Mesodermal cell (in vitro differentiated cells): ENCODE measurements around the gene LAP3.
"Not testable (repeated sequence)": the region's sequence is repeated elsewhere in the genome, so short reads cannot be mapped to it uniquely, and the experiment has no call there.

Source experiments
- H3K27ac ChIP-seq: 2 replicates; pipeline ENCODE4 v1.7.0; 2013; ENCODE audit warnings: mild to moderate bottlenecking, low read depth, low read length, moderate library complexity; ENCODE audit not compliant: severe bottlenecking
- H3K36me3 ChIP-seq: 2 replicates; pipeline ENCODE4 v1.7.1; 2013; ENCODE audit warnings: mild to moderate bottlenecking, low read length, moderate library complexity; ENCODE audit not compliant: control insufficient read depth, insufficient read depth
- H3K4me1 ChIP-seq: one replicate; pipeline ENCODE4 v1.7.1; 2013; ENCODE audit warnings: mild to moderate bottlenecking, low read length; ENCODE audit not compliant: insufficient read depth, control insufficient read depth, poor library complexity, severe bottlenecking
- H3K4me3 ChIP-seq: 2 replicates; pipeline ENCODE4 v1.7.0; 2013; ENCODE audit warnings: low read length, control low read depth, mild to moderate bottlenecking; ENCODE audit not compliant: insufficient read depth, poor library complexity, severe bottlenecking; ENCODE audit errors: extremely low read depth
- H3K9me3 ChIP-seq: 2 replicates; pipeline ENCODE4 v1.7.1; 2013; ENCODE audit warnings: mild to moderate bottlenecking, low read length, moderate library complexity; ENCODE audit not compliant: control insufficient read depth
- WGBS, 2 experiments: methylation state at CpG; one replicate each; pipeline ENCODE4 v1.1.5; 2013; ENCODE audit warnings: missing lambda C conversion rate in 2 of 2; ENCODE audit not compliant: insufficient coverage in 2 of 2; 5-methylcytosine and 5-hydroxymethylcytosine counted together

LAP3 gene

DNA sequence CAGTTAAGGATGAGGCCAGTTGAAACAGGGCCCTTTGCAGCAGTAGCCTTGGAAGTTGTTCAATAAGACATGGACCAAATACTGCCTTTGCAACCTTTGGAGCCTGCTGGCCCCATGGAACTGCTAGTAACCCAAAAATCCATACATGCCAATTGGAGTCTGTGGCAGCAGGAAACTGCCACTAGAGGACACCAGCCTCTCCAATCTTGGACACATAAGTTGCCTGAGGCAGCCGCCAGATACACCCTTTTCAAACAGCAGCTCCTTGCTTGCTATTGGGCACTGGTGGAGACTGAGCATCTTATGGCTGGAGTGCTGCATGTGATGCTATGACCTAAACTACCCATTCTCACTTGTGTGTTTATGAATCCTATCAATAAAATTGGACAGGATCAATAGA lies 14.8 kb upstream of the LAP3 start:
- Histone ChIP-seq H3K4me3 (no peak overlapping the region), H3K36me3 (no peaks in the 10 kb centered on the region), H3K27ac (no peak overlapping the region), H3K4me1 (peaks cover 8% of the 10 kb centered on the region), H3K9me3 (no peaks in the 10 kb centered on the region)
- 71 to 78% methylated on average over 1 of the region's 1 CpG for WGBS, 2 experiments

DNA sequence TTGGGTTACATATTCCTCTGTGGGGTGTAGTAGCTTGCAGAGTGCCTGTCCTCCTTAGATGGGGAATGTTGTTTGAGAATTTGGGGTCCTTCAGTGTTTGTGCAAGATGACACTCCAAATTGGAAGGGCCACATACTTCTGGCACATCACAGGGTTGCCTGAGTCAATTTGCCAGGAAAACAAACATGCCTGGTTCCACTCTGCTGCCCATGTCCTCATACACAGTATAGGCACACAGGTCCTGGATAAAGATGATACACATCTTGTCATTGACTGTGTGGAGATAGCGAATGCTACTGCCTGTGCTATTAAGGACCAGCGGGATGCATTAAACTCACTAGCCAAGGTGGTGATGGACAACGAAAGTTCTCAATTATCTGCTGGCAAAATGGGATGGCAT lies 11.2 kb upstream of the LAP3 start:
- 95 to 97% methylated on average over 3 of the region's 3 CpGs for WGBS, 2 experiments
- Histone ChIP-seq H3K4me1 (peaks cover 8% of the 10 kb centered on the region), H3K36me3 (no peaks in the 10 kb centered on the region), H3K9me3 (no peaks in the 10 kb centered on the region), H3K27ac (no peak overlapping the region), H3K4me3 (no peak overlapping the region)

DNA sequence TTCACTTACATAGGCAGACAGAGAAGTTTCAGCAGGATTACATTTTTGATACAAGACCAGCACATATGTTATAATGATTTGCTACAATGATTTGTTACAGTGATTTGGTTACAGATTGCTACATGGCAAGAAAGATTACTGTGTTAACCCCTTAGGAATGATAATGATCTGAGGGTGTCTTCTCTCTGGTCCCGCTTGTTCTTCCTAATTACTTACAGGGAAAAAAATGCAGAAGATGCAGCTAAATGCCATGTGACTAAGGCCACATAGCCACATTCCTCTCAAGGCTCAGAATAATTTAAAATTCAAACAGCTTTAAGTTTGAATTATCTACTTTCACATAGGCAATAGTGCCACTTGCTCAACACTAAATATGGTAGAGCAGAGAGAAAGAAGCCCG lies 9.7 kb upstream of the LAP3 start:
- no peak overlapping the region for H3K27ac ChIP-seq
- peaks cover 4% of the 10 kb centered on the region for H3K4me1 ChIP-seq
- no peaks in the 10 kb centered on the region for H3K36me3 ChIP-seq
- H3K9me3 ChIP-seq, result no peaks in the 10 kb centered on the region
- H3K4me3 ChIP-seq, result no peak overlapping the region
- WGBS, 2 experiments, result 89 to 100% methylated on average over 1 to 2 of the region's 2 CpGs

DNA sequence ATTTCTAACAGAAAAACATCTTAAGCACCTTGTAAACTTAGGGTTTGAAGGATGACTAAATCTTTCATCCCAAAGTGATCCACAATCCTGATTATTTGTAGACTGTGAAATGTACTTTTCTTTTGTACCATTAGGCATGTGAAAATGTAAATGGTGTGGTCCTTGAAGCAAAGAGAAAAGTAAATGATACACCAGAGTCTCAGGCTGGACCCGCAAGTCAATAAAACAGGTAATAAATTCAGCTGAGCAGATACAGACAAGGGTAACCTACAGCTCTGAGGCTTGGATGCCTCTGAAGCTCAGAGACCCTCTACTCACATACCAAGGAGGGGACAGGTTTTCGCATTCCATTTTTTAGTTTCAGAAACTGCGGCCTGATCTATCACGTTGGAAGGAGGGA lies 2.8 kb upstream of the LAP3 start:
- Histone ChIP-seq H3K9me3 (no peaks in the 10 kb centered on the region), H3K4me3 (no peak overlapping the region), H3K36me3 (no peaks in the 10 kb centered on the region), H3K4me1 (peaks cover 6% of the 10 kb centered on the region), H3K27ac (no peak overlapping the region)
- WGBS, 2 experiments, result 93 to 97% methylated on average over 2 to 3 of the region's 4 CpGs

DNA sequence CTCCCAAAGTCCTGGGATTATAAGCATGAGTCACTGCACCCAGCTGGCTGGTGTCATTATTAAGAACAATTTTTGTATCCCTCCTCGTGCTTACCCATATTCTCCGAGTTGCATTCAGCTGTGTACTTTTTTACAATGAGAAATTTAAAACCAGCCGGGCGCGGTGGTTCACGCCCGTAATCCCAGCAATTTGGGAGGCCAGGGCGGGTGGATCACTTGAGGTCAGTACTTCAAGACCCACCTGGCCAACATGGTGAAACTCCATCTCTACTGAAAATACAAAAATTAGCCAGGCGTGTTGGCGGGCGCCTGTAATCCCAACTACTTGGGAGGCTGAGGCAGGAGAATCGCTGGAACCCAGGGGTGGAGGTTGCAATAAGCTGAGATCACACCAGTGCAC lies 1.8 kb upstream of the LAP3 start:
- WGBS, 2 experiments, result 92 to 98% methylated on average over 10 of the region's 12 CpGs
- H3K36me3 ChIP-seq, H3K4me1 ChIP-seq, H3K27ac ChIP-seq, H3K4me3 ChIP-seq, H3K9me3 ChIP-seq: not testable (repeated sequence)

- H3K9me3 ChIP-seq, result no peaks in the 10 kb centered on the region
- H3K4me3 ChIP-seq, result peak overlapping the region; percentile 62
- peaks cover 23% of the 10 kb centered on the region for H3K36me3 ChIP-seq
- WGBS, 2 experiments, result 10 to 19% methylated on average over 17 to 19 of the region's 33 CpGs
- H3K4me1 ChIP-seq, result peaks cover 6% of the 10 kb centered on the region
- H3K27ac ChIP-seq, result peak overlapping the region; percentile 83
Measured at GRCh38 chr4:17577665-17578481, 875 bp downstream of the LAP3 start.

DNA sequence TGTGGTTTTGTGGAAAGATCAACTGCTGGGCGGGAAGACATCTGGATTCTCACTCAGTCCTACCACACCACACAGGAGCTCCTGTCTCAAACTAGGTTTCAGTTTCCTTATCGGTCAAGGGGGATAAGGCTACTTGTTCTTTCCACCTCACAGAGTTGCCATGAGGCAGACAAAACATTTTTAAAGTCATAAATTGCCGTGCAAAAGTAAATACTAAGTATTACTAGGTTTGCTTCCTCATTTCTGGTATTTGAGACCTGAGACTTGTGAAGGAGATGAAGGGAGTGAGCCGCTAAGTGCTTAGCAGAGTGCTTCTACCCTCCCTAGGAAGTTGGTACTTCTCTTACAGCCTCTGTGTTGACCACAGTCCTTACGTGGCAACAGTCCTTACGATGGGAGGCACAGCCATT lies 1.5 kb downstream of the LAP3 start:
- H3K36me3 ChIP-seq, result peaks cover 29% of the 10 kb centered on the region
- 94% methylated on average over 2 of the region's 6 CpGs; no CpG with 5 or more reads in 1 of the 2 experiments for WGBS, 2 experiments
- peaks cover 6% of the 10 kb centered on the region for H3K4me1 ChIP-seq
- H3K4me3 ChIP-seq, result peak overlapping the region; percentile 62
- H3K9me3 ChIP-seq, result no peaks in the 10 kb centered on the region
- no peak overlapping the region for H3K27ac ChIP-seq

GRCh38 chr4:17580969-17581368 lies 4.0 kb downstream of the LAP3 start:
- Histone ChIP-seq H3K9me3 (no peaks in the 10 kb centered on the region), H3K4me3 (no peak overlapping the region), H3K36me3 (peaks cover 53% of the 10 kb centered on the region), H3K4me1 (peaks cover 6% of the 10 kb centered on the region), H3K27ac (no peak overlapping the region)
- 90 to 97% methylated on average over 2 to 4 of the region's 7 CpGs for WGBS, 2 experiments

GRCh38 chr4:17583276-17583675 lies 6.3 kb downstream of the LAP3 start:
- H3K4me1 ChIP-seq, result peaks cover 6% of the 10 kb centered on the region
- 91% methylated on average over 7 to 9 of the region's 9 CpGs for WGBS, 2 experiments
- no peak overlapping the region for H3K4me3 ChIP-seq
- no peaks in the 10 kb centered on the region for H3K9me3 ChIP-seq
- H3K27ac ChIP-seq, result no peak overlapping the region
- peaks cover 67% of the 10 kb centered on the region for H3K36me3 ChIP-seq

- Histone ChIP-seq H3K36me3 (peaks cover 71% of the 10 kb centered on the region), H3K27ac (no peak overlapping the region), H3K9me3 (no peaks in the 10 kb centered on the region), H3K4me1 (peaks cover under 1% of the 10 kb centered on the region), H3K4me3 (no peak overlapping the region)
- 83 to 90% methylated on average over 2 of the region's 4 CpGs for WGBS, 2 experiments
Measured at GRCh38 chr4:17583941-17584340, 6.9 kb downstream of the LAP3 start.

GRCh38 chr4:17584521-17585213 lies 7.7 kb downstream of the LAP3 start:
- 84% methylated on average over 8 to 10 of the region's 10 CpGs for WGBS, 2 experiments
- no peaks in the 10 kb centered on the region for H3K4me1 ChIP-seq
- no peaks in the 10 kb centered on the region for H3K9me3 ChIP-seq
- H3K27ac ChIP-seq, result no peak overlapping the region
- H3K36me3 ChIP-seq, result peaks cover 75% of the 10 kb centered on the region
- H3K4me3 ChIP-seq, result no peak overlapping the region
